GM18511 (cell line): ENCODE results near the gene TGFB1I1.
"Not testable (repeated sequence)": the region's sequence is repeated elsewhere in the genome, so short reads cannot be mapped to it uniquely, and the experiment has no call there.

Experiments used
- ATAC-seq: cut with Tn5 transposase; IDR thresholded peaks from one replicate; pipeline ENCODE4 v1.9.1; 2021; ENCODE audit warnings: mild to moderate bottlenecking, moderate library complexity; ENCODE audit not compliant: unreplicated experiment

TGFB1I1 gene

DNA sequence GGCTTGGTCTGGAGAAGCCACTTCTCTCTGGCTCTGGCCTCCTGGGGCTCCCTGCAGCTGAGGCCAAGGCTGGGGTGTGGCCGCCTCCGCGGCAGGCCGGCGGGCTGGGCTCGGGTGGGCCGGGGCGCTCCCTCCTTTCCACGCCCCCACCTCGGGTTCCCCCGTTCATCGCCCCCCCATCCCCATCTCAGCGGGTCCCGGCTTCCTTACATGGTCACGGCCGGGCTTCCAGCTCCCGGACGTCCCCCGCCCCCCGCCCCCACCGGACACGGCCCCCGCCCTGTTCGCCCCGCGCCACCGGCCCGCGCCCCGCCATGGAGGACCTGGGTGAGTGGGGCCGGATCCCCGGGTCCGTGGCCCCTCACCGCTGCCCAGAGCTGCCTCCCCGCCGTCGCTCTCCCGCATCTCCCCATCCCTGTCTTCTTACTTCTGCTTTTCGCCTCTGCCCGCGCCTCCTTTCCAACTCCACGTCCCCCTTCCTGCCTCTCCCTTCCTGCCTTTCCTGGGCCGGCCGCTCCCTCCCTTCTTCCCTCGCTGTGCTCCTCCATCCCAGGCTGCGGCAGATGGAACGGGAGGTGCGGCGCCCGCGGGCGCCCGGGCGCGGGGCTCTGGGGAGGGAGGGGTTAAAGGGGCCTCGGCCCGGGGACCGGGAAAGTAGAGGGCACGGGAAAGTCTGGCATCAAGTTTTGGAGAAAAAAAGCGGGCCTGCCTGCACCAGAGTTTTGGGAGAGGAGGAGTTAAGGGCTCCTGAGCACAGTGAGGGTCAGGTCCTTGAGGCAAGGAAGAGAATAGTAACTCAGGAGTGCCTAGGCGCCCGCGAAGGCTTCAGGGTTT is at the start of gene TGFB1I1:
Gene TGFB1I1 (plus strand): TSS at position 278 of the 834 bp plus-strand sequence. CDS start 37 bp downstream, at position 315.
- peak; percentile 34 for ATAC-seq

- no peak for ATAC-seq
Measured at GRCh38 chr16:31423241-31423640, 48.7 kb upstream of the TGFB1I1 start.

DNA sequence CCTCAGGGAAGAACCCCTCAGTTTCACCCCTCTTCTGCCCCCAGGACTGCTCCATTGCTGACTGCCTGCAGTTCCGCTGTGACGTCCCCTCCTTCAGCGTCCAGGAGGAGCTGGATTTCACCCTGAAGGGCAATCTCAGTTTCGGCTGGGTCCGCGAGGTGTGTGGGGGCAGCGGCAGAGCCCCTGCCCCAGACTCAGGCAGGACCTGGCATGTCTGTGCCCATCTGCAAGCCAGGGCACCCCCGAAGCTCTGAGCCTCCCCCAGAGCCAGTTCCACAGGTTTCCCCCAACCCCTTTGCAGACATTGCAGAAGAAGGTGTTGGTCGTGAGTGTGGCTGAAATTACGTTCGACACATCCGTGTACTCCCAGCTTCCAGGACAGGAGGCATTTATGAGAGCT is 48.2 kb upstream of the TGFB1I1 start:
- no peak for ATAC-seq

GRCh38 chr16:31427441-31428278 is 44.3 kb upstream of the TGFB1I1 start:
- no peak for ATAC-seq

DNA sequence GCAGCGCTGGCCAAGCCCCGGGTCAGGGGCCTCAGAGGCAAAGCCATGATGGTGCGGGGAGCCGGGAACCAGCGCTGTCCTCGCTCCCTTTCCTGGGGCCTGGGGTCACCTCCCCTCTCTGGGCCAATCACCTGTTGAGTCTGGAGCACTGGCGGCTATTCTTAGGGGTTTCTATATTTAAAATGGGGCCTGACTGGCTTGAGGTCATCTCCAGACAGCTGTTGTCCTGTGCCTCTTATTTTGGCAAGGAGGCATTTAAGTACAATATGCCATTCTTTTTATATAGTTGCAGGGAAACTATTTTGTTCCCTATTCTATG is 43.7 kb upstream of the TGFB1I1 start, which contains the start of gene COX6A2:
Gene COX6A2 (minus strand): TSS at position 82 of the 319 bp plus-strand sequence. CDS start 35 bp downstream, at position 47.
- no peak for ATAC-seq

- no peak for ATAC-seq
Measured at GRCh38 chr16:31428638-31429247, 43.2 kb upstream of the TGFB1I1 start.

DNA sequence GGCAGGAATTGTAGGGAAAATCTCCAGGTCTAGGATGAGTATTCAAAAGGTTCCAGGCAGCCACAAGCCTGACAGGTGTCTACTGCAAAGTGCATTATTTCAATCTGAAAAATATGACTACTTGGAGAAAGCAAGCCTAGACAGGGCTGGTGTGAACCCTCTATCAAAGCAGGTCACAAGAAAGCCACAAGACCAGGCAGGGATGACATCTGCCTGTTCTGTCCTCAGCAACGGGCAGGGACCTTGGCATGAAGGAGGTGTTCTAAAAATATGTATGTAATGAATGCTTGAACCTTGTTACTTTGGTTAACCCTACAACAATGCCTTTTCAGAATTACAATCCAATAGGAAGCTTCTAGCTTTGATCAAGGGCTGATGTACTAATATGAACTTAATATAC is 42.6 kb upstream of the TGFB1I1 start:
- ATAC-seq, result no peak

- ATAC-seq, result no peak
Measured at GRCh38 chr16:31429796-31430195, 42.2 kb upstream of the TGFB1I1 start.

DNA sequence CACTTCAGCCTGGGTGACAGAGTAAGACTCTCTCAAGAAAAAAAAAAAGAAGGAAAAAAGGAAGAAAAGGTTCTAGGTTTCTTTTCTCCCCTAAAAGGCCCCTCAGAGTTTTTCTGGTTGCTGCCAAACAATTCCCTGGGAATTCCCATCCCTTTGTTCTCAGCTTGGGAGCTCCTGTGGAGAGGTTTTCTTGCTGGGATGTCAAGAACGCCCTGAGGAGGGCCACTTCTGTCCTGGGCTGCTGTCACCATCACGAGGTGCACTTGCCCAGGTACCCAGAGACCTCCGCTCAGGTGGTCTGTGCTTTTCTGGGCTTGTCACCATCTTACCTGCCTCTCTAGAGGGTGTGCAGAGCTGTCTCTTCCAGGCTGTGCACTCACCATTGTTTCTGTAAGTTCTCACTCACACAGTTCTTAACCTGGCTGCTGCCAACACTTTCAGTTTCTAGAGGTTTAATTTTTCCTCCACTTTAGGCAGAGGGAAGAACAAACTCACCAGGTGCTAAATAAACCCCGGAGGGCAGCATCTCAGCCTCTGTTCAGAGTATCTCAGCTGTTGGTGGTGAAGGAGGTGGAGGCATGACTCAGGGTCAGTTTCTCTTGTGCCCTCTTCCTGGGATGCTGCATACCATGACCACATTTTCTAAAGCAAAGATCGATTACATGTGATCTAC is 41.4 kb upstream of the TGFB1I1 start:
- no peak for ATAC-seq

DNA sequence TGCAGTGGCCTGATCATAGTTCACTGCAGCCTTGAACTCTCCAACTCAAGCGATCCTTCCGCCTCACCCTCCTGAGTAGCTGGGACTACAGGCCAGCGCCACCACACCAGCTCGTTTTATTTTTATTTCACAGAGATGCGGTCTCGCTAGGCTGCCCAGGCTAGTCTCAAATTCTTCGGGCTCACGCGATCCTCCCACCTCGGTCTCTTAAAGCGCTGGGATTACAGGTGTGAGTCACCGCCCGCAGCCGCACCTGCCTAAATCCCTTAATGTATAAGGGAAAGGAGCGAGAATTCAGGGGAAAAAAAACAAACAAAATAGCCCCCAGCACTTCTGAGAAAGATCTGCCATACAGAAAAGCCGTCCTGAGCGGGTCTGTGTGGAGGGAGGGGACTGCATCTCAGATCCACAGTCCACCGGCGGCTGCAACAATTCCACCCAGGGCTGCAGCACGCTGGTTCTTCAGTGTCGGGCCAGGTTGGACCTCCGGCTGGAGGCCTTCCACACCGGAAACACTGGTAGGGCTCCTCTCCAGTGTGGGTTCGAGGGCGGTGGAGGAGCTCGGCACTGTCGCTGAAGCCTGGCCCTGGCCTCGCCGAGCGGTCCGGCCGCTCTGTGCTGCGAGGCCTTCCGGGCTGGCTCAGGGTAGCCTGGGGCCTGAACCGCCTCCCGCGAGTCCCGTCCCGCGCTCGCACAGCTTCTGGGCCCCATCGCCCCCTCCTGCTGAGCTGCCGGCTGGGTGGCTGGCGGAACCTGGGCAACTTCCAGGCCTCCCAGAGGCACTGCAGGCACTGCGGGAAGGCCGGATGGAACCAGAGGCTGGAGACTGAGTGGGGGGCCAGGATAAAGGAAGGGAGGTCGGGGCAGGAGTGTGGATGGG is 36.4 kb upstream of the TGFB1I1 start:
- no peak for ATAC-seq

DNA sequence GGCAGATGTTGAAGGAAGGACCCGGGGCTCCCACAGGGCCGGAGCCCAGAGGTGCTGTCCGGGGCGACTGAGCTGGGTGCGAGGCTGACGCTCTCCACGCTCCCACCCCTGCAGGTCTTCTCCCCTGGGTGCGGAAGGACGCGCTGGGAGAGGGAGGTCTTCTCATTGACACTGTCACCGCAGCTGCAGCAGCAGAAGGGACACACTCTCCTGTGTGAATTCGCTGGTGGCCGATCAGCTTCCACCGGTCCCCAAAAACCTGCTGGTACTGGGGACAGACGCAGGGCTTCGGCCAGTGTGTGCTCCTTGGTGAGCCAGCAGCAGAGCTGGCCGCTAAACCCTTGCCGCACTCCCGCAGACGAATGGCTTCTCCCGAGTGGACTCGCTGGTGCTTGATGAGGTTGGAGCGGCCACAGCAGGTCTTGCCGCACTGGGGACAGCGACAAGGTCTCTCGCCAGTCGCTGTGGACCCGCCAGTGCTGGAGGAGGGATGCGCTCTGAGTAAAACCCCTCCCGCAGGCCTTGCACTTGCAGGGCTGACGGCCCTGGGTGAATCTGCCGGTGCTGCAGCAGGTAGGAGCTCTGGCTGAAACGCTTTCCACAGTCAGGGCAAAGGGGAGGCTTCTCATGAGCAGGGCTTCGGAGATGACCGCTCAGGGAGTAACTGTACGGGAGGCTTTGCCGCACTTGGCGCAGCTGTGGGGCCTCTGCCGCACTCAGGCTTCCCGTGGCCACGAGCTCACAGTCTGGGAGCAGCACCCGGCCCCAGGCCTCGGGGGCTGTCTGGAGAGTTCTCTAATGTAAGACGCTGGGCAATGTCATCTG is 35.5 kb upstream of the TGFB1I1 start:
- no peak for ATAC-seq

DNA sequence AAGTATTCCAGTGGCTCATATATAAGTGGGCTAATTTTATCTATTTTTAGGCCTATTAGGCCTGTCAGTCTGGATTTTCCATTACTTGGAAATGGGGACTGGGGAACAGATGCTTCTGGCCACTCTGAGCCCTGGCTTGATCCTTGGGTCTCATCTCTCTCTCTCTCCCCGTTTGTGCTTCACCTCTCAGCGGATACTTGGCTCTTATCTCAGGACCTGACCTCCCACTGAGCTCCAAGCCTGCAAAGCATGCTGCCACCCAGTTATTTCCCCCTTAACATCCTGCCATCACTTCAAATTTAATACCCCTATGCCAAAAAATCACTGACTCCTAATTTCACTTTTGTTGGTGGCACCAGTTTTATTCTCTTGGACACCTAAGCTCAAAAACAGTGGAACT is 33.5 kb upstream of the TGFB1I1 start:
- no peak for ATAC-seq

GRCh38 chr16:31439023-31439422 is 32.9 kb upstream of the TGFB1I1 start:
- not testable (repeated sequence) for ATAC-seq

GRCh38 chr16:31439519-31439918 is 32.4 kb upstream of the TGFB1I1 start:
- ATAC-seq, result no peak

GRCh38 chr16:31440516-31441184 is 31.3 kb upstream of the TGFB1I1 start:
- no peak for ATAC-seq

- no peak for ATAC-seq
Measured at GRCh38 chr16:31441956-31442355, 30.0 kb upstream of the TGFB1I1 start.

- not testable (repeated sequence) for ATAC-seq
Measured at GRCh38 chr16:31445931-31446330, 26.0 kb upstream of the TGFB1I1 start.

DNA sequence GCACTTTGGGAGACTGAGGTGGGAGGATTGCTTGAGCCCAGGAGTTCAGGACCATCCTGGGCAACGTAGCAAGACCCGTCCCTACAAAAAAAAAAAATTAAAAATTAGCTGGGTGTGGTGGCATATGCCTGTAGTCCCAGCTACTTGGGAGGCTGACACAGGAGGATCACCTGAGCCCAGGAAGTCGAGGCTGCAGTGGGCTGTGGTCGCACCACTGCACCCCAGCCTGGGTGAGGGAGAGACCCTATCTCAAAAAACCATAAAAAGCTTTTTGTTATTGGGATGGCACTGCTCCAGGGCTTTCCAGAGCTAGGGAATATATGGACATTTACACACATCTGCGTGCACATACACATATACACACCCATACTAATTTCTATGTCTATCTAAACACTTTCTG is 20.8 kb upstream of the TGFB1I1 start:
- ATAC-seq, result no peak
